B cell (primary cell): Measurements from ENCODE around the gene EPB41L1.

Experiments used
- EZH2 ChIP-seq: IDR thresholded peaks from 2 replicates; pipeline ENCODE4 v1.6.1; 2012; ENCODE audit warnings: borderline replicate concordance, low read depth, mild to moderate bottlenecking, moderate library complexity, low read length; ENCODE audit not compliant: insufficient read depth, poor library complexity, severe bottlenecking
- TF ChIP-seq, protein P1 (sequence below): fragments of 200-600 bp; IDR thresholded peaks from one replicate; pipeline ENCODE4 v1.8.0; 2022; ENCODE audit warnings: antibody characterized with exemption, mild to moderate bottlenecking

DNA sequence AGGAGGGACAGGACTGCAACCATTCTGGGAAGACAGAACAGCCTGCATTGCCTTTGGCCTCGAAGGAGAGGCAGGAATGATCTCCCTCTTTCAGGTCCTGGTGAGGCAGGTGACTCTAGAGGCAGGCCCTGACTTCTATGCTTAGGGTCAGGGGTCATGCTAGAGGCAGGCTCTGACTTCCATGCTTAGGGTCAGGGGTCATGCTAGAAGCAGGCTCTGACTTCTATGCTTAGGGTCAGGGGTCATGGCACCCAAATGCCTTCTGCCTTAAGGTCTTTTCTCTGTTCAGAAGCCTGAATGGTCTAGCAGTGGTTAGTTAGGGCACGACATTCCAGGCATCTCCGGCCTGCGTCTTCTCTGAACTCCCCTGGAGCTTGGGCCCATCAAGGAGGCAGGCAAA lies 46.7 kb downstream of the EPB41L1 start:
- TF ChIP-seq, protein P1, sequence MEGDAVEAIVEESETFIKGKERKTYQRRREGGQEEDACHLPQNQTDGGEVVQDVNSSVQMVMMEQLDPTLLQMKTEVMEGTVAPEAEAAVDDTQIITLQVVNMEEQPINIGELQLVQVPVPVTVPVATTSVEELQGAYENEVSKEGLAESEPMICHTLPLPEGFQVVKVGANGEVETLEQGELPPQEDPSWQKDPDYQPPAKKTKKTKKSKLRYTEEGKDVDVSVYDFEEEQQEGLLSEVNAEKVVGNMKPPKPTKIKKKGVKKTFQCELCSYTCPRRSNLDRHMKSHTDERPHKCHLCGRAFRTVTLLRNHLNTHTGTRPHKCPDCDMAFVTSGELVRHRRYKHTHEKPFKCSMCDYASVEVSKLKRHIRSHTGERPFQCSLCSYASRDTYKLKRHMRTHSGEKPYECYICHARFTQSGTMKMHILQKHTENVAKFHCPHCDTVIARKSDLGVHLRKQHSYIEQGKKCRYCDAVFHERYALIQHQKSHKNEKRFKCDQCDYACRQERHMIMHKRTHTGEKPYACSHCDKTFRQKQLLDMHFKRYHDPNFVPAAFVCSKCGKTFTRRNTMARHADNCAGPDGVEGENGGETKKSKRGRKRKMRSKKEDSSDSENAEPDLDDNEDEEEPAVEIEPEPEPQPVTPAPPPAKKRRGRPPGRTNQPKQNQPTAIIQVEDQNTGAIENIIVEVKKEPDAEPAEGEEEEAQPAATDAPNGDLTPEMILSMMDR = no peak
- TF ChIP-seq EZH2 = no peak
